COLO668 (cell line): Measurements from ENCODE around the gene FOXS1.
A peak's percentile ranks its signal among the peaks of the same experiment; 100 is the strongest.

Experiments used
- DNase-seq: peaks from one replicate; lab custom pipeline; 2025; ENCODE audit not compliant: unreplicated experiment; lab: John Stamatoyannopoulos, UW

Gene FOXS1

GRCh38 chr20:31845300-31845863 is at the start of gene FOXS1:
Gene FOXS1 (minus strand): TSS chr20:31845604. CDS start chr20:31845542, 62 bp downstream.
- DNase-seq, result no peak

GRCh38 chr20:31890646-31891045 is 45.2 kb upstream of the FOXS1 start:
- DNase-seq, result no peak

GRCh38 chr20:31883829-31884228 is 38.4 kb upstream of the FOXS1 start:
- no peak for DNase-seq

GRCh38 chr20:31881945-31882344 is 36.5 kb upstream of the FOXS1 start:
- DNase-seq, result no peak

- DNase-seq, result peak; percentile 96
Observed at GRCh38 chr20:31879143-31879987, 34.0 kb upstream of the FOXS1 start.

GRCh38 chr20:31877684-31878083 is 32.3 kb upstream of the FOXS1 start:
- DNase-seq, result no peak

- no peak for DNase-seq
Observed at GRCh38 chr20:31875671-31876070, 30.3 kb upstream of the FOXS1 start.

- no peak for DNase-seq
Observed at GRCh38 chr20:31872406-31872805, 27.0 kb upstream of the FOXS1 start.

GRCh38 chr20:31871618-31871954 is 26.2 kb upstream of the FOXS1 start:
- DNase-seq, result no peak

GRCh38 chr20:31870726-31871617 is 25.6 kb upstream of the FOXS1 start:
- peak; percentile 25 for DNase-seq

GRCh38 chr20:31869942-31870725 is 24.7 kb upstream of the FOXS1 start, which contains the start of the genes DUSP15 and TTLL9:
Gene DUSP15 (minus strand): TSS chr20:31870527. CDS start chr20:31870337, 190 bp downstream.
Gene TTLL9 (plus strand): TSS chr20:31870634. CDS start chr20:31871127, 493 bp downstream.
- peak; percentile 31 for DNase-seq

- DNase-seq, result no peak
Observed at GRCh38 chr20:31869673-31869941, 24.2 kb upstream of the FOXS1 start.

- DNase-seq, result no peak
Observed at GRCh38 chr20:31868853-31869672, 23.7 kb upstream of the FOXS1 start.

GRCh38 chr20:31866221-31866620 is 20.8 kb upstream of the FOXS1 start:
- DNase-seq, result no peak

- no peak for DNase-seq
Observed at GRCh38 chr20:31864521-31865400, 19.4 kb upstream of the FOXS1 start.

GRCh38 chr20:31863296-31864085 is 18.1 kb upstream of the FOXS1 start:
- DNase-seq, result no peak

- DNase-seq, result no peak
Observed at GRCh38 chr20:31862506-31862905, 17.1 kb upstream of the FOXS1 start.

- DNase-seq, result no peak
Observed at GRCh38 chr20:31862157-31862470, 16.7 kb upstream of the FOXS1 start.
